ENCODE measurements around the gene DCHS2.

The DCHS2 gene

DNA sequence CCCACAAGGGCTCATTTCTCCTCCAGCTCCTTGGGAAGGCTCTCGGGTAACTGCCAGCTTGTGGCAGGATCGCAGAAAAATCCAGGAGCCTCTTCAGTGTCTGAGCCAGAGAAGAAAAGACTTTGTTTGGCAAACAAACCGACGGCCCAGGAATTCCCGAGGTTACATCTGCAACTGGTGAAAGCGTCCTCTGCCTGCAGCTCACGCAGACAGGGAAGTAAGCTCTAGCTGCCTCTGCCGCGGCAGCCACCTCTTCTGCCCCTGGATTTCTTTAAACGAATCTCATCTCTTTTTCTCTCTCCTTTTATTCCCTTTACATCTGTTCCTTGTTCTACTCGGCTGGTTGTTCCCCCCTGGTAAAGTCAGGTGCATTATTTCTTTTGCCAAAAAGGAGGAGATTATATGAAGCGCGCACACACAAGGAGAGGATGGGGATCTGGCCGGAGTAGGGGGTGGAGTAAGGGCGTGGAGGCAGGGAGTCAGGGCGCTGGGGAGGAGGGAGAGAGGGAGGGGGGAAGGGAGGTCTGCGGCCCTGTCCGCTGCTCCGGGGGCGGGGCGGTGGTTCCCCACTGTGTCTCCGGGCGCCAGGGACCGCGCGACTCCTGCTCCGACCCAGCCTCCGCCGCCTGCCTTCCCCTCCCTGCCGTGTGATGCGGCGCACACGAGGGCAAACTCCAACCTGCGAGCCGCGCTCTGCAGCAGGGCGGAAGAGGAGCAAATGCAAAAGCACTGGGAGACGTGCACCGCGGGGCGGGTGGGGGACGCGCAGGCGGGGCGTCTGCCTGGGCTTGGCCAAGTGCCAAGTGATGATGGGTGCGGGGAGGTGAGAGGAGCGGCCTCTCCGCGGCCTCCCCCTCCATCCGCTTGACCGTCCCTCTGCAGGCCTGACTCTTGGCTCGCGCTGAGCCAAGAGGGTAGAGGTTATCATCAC lies at the start of gene DCHS2:
Gene DCHS2 (minus strand): TSS at position 459 of the 931 bp plus-strand sequence. CDS start 444 bp downstream, at position 15.
- Histone ChIP-seq H3K4me3 (peak within 1 kb of the TSS; percentile 10 to 37 (median 19)), H3K27ac (no peak within 1 kb of the TSS)

DNA sequence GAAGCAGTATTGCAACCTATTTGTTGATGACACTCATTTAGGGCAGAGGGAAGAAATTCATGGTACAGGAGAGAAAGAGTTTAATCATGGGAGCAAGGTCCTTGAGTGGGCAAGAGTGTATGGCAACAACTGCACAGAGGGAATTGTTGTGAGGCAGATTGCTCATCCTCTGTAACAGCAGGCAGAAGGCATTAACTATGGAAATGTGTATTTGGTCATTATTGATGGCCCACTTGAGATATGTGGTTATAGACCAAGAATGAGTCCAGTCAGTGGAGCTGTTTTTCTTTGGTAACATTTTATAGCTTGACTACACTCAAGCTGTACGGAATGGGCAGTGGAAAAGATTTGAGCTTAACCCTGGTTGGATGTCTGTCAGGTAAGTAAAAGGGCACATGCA lies 42.7 kb upstream of the DCHS2 start:
- H3K27ac ChIP-seq: no peak overlapping the region
- no peak overlapping the region for H3K4me3 ChIP-seq

- Histone ChIP-seq H3K27ac (peak overlapping the region in 2 of 21 experiments; percentile 14 to 30), H3K4me3 (no peak overlapping the region)
These were observed 38.3 kb upstream of the DCHS2 start for GRCh38 chr4:154529728-154530519.

- Histone ChIP-seq H3K4me3 (no peak overlapping the region), H3K27ac (no peak overlapping the region)
These were observed 37.3 kb upstream of the DCHS2 start for GRCh38 chr4:154528869-154529268.

DNA sequence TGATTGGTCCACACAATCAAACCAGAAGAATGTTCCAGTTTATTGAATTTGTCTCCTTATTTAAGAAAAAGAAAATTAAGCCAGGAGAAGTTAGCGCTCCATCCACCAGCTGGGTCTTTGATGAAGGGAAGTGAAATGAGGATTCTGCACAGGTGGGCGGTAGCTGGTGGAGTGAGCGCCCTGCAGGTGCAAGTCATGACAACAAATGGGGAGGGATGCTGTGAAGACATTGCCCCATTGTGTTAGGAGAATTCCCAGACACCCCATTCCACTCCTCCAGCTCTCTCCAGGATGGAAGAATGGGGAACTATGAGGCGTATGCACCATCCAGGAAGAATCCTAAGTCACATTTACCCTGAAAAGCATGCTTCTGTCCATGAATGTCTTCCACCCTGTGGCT lies 35.7 kb upstream of the DCHS2 start:
- Histone ChIP-seq H3K27ac (no peak overlapping the region), H3K4me3 (no peak overlapping the region)

DNA sequence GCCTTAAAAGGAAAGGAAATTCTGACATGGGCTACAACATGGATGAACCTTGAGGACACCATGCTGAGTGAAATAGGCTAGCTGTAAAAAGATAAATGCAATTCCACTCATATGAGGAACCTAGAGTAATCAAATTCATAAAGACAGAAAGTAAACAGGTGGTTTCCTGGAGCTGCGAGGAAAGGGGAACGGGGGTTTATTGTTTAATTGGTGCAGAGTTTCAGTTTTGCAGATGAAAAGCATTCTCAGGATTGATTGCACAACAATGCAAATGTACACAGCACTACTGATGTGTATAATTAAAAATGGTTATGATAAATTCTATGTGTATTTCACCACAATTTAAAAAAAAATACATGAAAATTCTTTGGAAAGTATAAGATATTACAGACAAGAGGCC lies 34.6 kb upstream of the DCHS2 start:
- Histone ChIP-seq H3K4me3 (no peak overlapping the region), H3K27ac (no peak overlapping the region)

DNA sequence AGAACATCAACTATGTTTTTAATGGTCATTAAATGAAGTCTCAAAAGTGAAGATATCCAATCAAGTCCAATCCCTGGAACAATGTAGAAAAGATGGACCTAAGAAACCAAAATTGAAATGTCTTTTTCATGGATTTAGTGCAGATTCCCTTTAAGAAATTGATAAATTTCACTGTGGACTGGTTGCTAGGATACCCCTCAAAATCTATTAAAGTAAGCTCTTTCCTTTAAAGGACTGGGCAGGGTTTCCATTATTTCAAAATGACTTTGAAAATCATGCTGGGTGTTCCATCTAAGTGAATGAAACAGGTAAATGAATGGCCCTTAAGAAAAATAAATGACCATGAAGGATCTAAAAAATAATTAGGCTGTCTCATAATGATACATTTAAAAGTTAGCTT lies 30.0 kb upstream of the DCHS2 start:
- H3K27ac ChIP-seq: no peak overlapping the region
- no peak overlapping the region for H3K4me3 ChIP-seq

GRCh38 chr4:154519214-154519613 lies 27.6 kb upstream of the DCHS2 start:
- Histone ChIP-seq H3K27ac (no peak overlapping the region), H3K4me3 (no peak overlapping the region)

GRCh38 chr4:154517591-154517990 lies 26.0 kb upstream of the DCHS2 start:
- no peak overlapping the region for H3K4me3 ChIP-seq
- no peak overlapping the region for H3K27ac ChIP-seq

DNA sequence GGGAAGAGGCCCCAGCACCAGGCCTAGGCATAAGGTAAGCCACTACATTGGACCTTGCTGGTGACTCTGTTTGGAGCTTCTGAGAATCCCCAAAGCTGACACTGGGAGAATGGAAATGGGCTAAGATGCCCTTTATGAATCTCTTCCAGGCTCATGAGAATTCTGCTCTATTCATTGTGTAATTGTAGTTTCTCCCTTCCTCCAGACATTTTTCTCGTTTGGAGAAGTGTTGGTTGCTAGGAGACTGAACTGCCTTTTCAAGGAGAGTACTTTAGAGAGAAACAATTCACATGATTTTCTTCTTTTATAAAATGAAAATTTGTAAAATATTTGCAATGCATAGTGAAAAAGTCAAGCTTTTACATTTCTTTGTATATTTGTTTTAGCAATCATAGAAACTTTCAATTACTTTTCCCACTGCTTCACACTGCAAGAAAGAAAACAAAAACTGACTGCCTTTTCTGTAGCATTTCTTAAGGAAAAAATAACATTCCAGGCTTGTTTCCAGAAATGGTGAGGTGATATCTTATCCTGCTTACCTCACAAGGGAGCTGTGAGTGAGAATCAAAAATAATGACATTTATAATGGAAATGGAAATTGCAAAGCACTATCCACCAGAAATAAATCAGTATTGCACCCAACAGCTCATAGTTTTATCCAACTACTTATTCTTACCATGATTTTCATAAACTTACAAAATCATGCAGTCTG lies 24.9 kb upstream of the DCHS2 start:
- Histone ChIP-seq H3K4me3 (no peak overlapping the region), H3K27ac (no peak overlapping the region)

DNA sequence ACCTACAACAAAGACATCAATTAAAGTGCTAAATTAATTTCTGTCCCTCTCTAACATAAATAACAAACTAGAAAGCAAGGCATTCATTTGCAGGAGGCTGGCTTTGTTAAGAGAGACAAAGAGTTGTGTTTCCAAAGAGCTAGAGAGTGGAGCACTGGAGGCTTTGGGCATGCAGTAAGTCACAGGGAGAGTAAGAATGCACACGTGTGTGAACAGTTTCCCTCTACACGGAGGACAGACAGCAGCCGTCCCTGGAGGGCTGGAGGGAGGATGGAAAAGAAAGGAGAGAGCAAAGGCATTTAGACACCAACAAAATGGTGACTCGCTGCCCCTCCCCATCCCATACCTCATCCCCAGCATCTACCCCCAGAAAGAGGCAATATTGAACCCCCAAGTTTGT lies 20.4 kb upstream of the DCHS2 start:
- Histone ChIP-seq H3K4me3 (no peak overlapping the region), H3K27ac (no peak overlapping the region)

DNA sequence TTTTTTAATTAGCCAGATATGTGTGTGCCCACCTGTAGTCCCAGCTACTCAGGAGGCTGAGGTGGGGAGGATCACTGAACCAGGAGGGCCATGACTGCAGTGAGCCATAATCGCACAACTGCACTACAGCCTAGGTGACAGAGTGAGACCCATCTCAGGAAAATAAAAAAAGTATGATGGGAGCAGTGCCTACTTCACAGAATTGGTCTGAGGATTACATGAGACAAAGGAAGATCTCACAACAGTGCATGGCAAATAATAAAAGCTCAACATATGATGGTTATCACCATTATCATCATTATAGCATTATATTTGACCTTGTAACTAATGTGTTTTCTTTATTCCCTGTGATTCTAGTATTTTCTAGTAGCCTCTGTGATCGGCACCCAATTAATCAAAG lies 19.9 kb upstream of the DCHS2 start:
- H3K4me3 ChIP-seq: no peak overlapping the region
- no peak overlapping the region for H3K27ac ChIP-seq

GRCh38 chr4:154507156-154507555 lies 15.6 kb upstream of the DCHS2 start:
- H3K4me3 ChIP-seq: no peak overlapping the region
- H3K27ac ChIP-seq: peak overlapping the region in 2 of 21 experiments; percentile 18 to 26

- Histone ChIP-seq H3K27ac (peak overlapping the region in 1 of 21 experiments; percentile 26), H3K4me3 (no peak overlapping the region)
These were observed 14.7 kb upstream of the DCHS2 start for GRCh38 chr4:154506253-154506652.

DNA sequence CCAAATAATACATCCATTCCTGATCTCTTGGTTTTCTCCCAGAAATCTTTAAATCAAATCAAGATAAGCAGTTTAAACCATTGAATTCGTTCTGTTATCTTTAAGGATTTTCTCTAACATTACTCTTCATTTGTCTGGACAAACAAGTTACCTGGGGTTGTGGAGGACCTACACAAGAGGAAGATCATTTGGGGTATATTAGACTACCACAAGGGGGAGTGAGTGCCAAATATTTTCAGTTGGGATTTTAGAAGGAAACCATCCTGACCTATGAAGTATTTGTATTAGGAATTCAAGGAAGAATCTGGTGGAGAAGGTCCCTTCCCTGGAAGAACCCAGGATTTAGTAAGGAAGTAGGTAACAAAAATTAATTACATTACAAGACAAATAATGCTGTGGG lies 12.0 kb upstream of the DCHS2 start:
- no peak overlapping the region for H3K4me3 ChIP-seq
- H3K27ac ChIP-seq: no peak overlapping the region

DNA sequence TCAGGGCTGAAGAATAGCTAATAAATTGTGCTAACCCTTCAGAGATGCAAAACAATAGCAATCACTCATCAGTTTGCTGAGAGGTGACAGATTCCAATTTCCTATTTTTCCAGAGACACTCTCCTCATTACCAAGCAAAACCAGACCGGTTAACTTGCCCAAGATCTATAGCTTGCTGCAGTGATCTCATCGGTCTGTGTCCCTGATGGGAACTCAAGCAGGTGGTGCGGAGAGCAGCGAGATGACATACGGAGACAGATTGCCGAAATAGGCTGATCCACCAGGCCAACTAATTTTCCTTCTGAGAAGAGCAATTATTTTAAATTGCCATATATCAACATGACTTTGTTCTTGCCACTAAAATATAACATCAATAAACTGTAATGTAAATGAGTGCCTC lies 10.5 kb upstream of the DCHS2 start:
- Histone ChIP-seq H3K4me3 (no peak overlapping the region), H3K27ac (no peak overlapping the region)

DNA sequence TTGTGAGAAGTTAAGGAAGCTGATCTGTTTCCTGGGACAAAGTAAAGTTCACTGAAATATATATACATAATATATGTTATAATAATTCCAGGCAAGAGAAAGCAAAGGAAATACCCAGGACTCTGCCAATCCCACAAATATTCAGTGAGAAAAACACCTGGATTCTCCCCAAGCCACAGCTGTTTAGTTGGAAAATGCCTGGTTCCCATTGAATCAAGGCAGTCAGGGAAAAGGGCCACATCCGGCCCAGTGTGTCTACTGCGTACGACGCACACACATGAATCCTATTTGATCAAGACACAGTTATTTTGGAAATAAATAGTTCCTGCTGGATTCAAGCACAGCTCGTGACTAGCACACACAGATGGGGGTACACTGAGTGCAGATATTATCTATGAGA lies 6.3 kb upstream of the DCHS2 start:
- no peak overlapping the region for H3K4me3 ChIP-seq
- no peak overlapping the region for H3K27ac ChIP-seq

- H3K4me3 ChIP-seq: no peak overlapping the region
- H3K27ac ChIP-seq: no peak overlapping the region
These were observed 4.3 kb upstream of the DCHS2 start for GRCh38 chr4:154495867-154496266.

DNA sequence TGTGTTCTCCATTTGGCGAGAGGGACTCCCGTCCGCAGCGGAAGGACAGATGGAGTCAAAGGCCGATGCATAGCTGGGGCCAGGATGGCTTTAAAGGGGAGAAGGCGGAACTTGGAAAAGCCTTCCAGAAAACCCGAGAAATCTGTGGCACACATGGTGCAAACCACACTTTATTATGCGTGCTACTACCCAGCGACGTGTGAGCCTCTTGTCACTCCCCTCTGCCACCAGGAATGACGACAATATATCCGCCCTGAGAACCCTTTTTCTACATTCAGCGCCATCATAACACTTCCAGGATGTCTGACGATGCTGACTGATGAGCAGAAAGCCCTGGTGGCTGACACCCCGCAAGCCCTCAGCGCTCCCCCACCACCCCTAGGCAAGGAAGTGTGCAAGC lies 689 bp upstream of the DCHS2 start:
- H3K4me3 ChIP-seq: peak overlapping the region in 1 of 7 experiments; percentile 26

More for the DNA sequence above, 689 bp upstream of the DCHS2 start:
- no peak overlapping the region for H3K27ac ChIP-seq

Data from skin epidermis (tissue), 12 donors.